AG09319 (cell line): ENCODE results near the gene AUTS2.

Source experiments
- DNase-seq: peaks from one replicate; pipeline ENCODE4 v3.0.0-alpha.2; 2010; ENCODE audit warnings: low read depth; ENCODE audit errors: extremely low read depth
- CTCF ChIP-seq: IDR thresholded peaks from 2 replicates; pipeline ENCODE4 v1.5.1; 2011; ENCODE audit warnings: low read depth, mild to moderate bottlenecking, inconsistent platforms, low read length, moderate library complexity

Gene AUTS2

GRCh38 chr7:70420381-70420662 lies 822.0 kb downstream of the AUTS2 start:
- TF ChIP-seq CTCF: no peak
- no peak for DNase-seq

GRCh38 chr7:70421319-70421718 lies 823.0 kb downstream of the AUTS2 start:
- no peak for DNase-seq
- no peak for TF ChIP-seq CTCF

GRCh38 chr7:70426249-70426880 lies 828.1 kb downstream of the AUTS2 start:
- TF ChIP-seq CTCF: no peak
- no peak for DNase-seq

- DNase-seq: no peak
- no peak for TF ChIP-seq CTCF
Observed at GRCh38 chr7:70432567-70433001, 834.3 kb downstream of the AUTS2 start.

GRCh38 chr7:70434376-70434775 lies 836.1 kb downstream of the AUTS2 start:
- no peak for DNase-seq
- no peak for TF ChIP-seq CTCF

GRCh38 chr7:70434821-70435220 lies 836.5 kb downstream of the AUTS2 start:
- TF ChIP-seq CTCF: no peak
- DNase-seq: no peak

GRCh38 chr7:70435634-70436033 lies 837.4 kb downstream of the AUTS2 start:
- no peak for DNase-seq

More at GRCh38 chr7:70435634-70436033, 837.4 kb downstream of the AUTS2 start:
- no peak for TF ChIP-seq CTCF
